ENCODE results near the gene PATL2. TPM values are rescaled to one million over a fixed set of nuclear protein-coding genes. Genes with fewer than 3 reads are reported as not detected.
"Not testable (repeated sequence)": the region's sequence is repeated elsewhere in the genome, so short reads cannot be mapped to it uniquely, and the experiment has no call there.

PATL2 gene
- total RNA-seq, 2 experiments from 2014 or later: 11.2 to 14.1 TPM

- intact Hi-C loops (cut with DNase I, micrococcal nuclease): loop anchor here (1.0 to 5.0 kb wide), 4 partner anchors 16 to 965 kb away; partner anchors contain the start of genes PDIA3 (in 1 of the 2) and SQOR (in 1 of the 2)
- DNase-seq (peak; percentile 77), ATAC-seq (peak; percentile 24)
- POLR2A ChIA-PET: interaction anchor here (0.5 to 13.9 kb wide), 14 partner anchors 8 to 875 kb away, joined by 3 to 474 read pairs (median 6); partner anchors contain the start of genes BLOC1S6, CTDSPL2, EIF3J and SPG11
- H3K27ac Mint-ChIP-seq: peak overlapping the region; percentile 100
- no peaks in the 10 kb centered on the region for H3K9me3 Mint-ChIP-seq (ENCODE audit: low read depth)
- H3K4me3 Mint-ChIP-seq: peak overlapping the region; percentile 96
- peaks cover 43% of the 10 kb centered on the region for H3K4me1 Mint-ChIP-seq
- no peaks in the 10 kb centered on the region for H3K27me3 Mint-ChIP-seq
- CTCF ChIA-PET: interaction anchor here (0.7 to 17.3 kb wide), 7 partner anchors 9 to 995 kb away, joined by 3 to 209 read pairs (median 6); partner anchors contain the start of genes SPG11 and TRIM69
- peaks cover 83% of the 10 kb centered on the region for H3K36me3 Mint-ChIP-seq (ENCODE audit: low read depth)
Observed at GRCh38 chr15:44712346-44713005, 1.4 kb upstream of the PATL2 start.

GRCh38 chr15:44711743-44712345 is 721 bp upstream of the PATL2 start:
- CTCF ChIA-PET: interaction anchor here (1.0 to 17.3 kb wide), 10 partner anchors 12 to 75 kb away, joined by 3 to 209 read pairs (median 9); partner anchors contain the start of genes SPG11 and TRIM69
- POLR2A ChIA-PET: interaction anchor here (0.6 to 13.9 kb wide), 15 partner anchors 9 to 876 kb away, joined by 3 to 474 read pairs (median 6); partner anchors contain the start of genes BLOC1S6, SPG11 and TRIM69
- Mint-ChIP-seq H3K27ac (peak overlapping the region; percentile 100), H3K4me3 (peak overlapping the region; percentile 96), H3K27me3 (no peaks in the 10 kb centered on the region), H3K4me1 (peaks cover 37% of the 10 kb centered on the region), H3K9me3 (ENCODE audit: low read depth) (no peaks in the 10 kb centered on the region), H3K36me3 (ENCODE audit: low read depth) (peaks cover 76% of the 10 kb centered on the region)
- DNase-seq (peak; percentile 72), ATAC-seq (peak; percentile 14)
- intact Hi-C loops (cut with DNase I, micrococcal nuclease): loop anchor here (1.0 to 5.0 kb wide), 10 partner anchors 7 to 965 kb away; partner anchors contain the start of genes CTDSPL2 (in 1 of the 2), EIF3J (in 1 of the 2), PDIA3 (in 1 of the 2) and SPG11 (in 1 of the 2)

DNA sequence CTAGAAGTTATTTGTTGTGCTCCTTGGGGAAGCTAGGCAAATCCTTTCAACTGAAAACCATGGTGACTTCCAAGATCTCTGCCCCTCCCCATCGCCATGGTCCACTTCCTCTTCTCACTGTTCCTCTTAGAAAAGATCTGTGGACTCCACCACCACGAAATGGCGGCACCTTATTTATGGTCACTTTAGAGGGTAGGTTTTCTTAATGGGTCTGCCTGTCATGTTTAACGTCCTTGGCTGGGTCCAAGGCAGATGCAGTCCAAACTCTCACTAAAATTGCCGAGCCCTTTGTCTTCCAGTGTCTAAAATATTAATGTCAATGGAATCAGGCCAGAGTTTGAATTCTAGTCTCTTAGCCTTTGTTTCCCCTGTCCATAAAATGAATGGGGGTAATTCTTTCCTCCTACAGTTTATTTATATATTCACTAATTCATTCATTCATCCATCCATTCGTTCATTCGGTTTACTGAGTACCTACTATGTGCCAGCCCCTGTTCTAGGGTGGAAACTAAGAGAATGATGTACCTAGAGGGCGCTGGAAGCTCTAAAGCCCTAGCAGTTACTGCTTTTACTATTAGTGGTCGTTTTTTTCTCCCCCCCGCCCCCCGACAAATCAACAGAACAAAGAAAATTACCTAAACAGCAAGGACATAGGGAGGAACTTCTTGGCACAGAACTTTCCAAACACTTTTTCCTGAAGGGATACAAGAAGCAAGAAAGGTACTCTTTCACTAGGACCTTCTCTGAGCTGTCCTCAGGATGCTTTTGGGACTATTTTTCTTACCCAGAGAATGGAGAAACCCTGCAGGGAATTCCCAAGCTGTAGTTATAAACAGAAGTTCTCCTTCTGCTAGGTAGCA is 657 bp downstream of the PATL2 start:
- Mint-ChIP-seq H3K27me3 (no peaks in the 10 kb centered on the region), H3K4me1 (peaks cover 24% of the 10 kb centered on the region), H3K9me3 (ENCODE audit: low read depth) (no peaks in the 10 kb centered on the region), H3K4me3 (peak overlapping the region; percentile 96), H3K36me3 (ENCODE audit: low read depth) (peaks cover 63% of the 10 kb centered on the region), H3K27ac (peak overlapping the region; percentile 100)
- CTCF ChIA-PET: interaction anchor here (1.1 to 17.3 kb wide), 11 partner anchors 18 to 249 kb away, joined by 3 to 209 read pairs (median 8); partner anchors contain the start of genes SPG11 and TRIM69
- intact Hi-C loops (cut with DNase I, micrococcal nuclease): loop anchor here (1.0 to 5.0 kb wide), 11 partner anchors 9 to 963 kb away; partner anchors contain the start of genes SPG11 (in 2 of the 2), CTDSPL2 (in 1 of the 2), EIF3J (in 1 of the 2) and PDIA3 (in 1 of the 2)
- POLR2A ChIA-PET: interaction anchor here (0.5 to 13.9 kb wide), 12 partner anchors 10 to 283 kb away, joined by 3 to 474 read pairs (median 5); partner anchors contain the start of genes CTDSPL2, SPG11 and TRIM69
- peak; percentile 59 for DNase-seq
- ATAC-seq: no peak

DNA sequence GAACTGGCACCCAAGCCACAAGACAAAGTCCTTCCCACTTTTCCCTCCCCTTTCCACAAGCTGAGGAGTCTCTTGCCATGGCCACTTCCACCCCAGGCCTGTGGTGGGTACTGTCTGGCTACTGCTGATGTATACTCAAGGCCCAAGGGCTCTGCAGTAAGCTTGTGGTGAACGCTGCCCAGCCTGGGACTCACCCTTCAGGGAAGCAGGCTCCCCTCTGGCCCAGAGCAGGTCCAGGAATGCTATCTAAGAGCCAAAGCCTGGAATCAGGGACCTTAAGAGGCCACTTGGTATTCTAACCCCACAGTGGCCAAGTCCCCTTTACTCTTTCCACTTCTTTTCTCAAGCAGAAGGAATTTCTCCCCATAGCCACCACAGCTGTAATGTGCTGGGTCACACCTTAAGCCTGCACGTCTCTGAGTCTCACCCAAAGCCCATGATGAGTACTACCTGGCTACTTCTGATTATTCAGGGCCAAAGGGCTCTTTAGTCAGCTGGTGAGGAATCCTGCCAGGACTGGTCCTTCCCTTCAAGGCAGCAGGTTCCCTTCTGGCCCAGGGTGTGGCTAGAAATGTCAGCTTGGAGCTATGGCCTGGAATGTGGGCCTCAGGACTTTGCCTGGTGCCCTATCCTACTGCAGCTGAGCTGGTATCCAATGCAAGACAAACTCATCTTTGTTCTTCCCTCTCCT is 4.0 kb downstream of the PATL2 start:
- Mint-ChIP-seq H3K27ac (no peak overlapping the region), H3K36me3 (ENCODE audit: low read depth) (peaks cover 41% of the 10 kb centered on the region), H3K4me1 (peaks cover 17% of the 10 kb centered on the region), H3K9me3 (ENCODE audit: low read depth) (peaks cover 5% of the 10 kb centered on the region), H3K4me3 (no peak overlapping the region), H3K27me3 (no peaks in the 10 kb centered on the region)
- CTCF ChIA-PET: interaction anchor here (0.5 to 3.1 kb wide), 7 partner anchors 11 to 157 kb away, joined by 3 to 16 read pairs (median 4); partner anchors contain the start of genes SPG11 and TRIM69
- POLR2A ChIA-PET: interaction anchor here (0.5 to 0.9 kb wide), 4 partner anchors 20 to 419 kb away, joined by 3 to 6 read pairs (median 4); partner anchors contain the start of gene SPG11
- intact Hi-C loops (cut with DNase I, micrococcal nuclease): no loop called here
- DNase-seq (no peak), ATAC-seq (no peak)

- no peak overlapping the region for H3K4me3 Mint-ChIP-seq
- intact Hi-C loops (cut with DNase I, micrococcal nuclease): no loop called here
- H3K27me3 Mint-ChIP-seq: no peaks in the 10 kb centered on the region
- ChIA-PET CTCF (interaction anchor here (0.6 to 3.1 kb wide), 7 partner anchors 11 to 44 kb away, joined by 3 to 16 read pairs (median 4); partner anchors contain the start of genes SPG11 and TRIM69), POLR2A (interaction anchor here (0.6 to 0.8 kb wide), 2 partner anchors 20 to 419 kb away, joined by 3 to 5 read pairs; no protein-coding TSS in a partner anchor)
- no peak overlapping the region for H3K27ac Mint-ChIP-seq
- peaks cover 10% of the 10 kb centered on the region for H3K9me3 Mint-ChIP-seq (ENCODE audit: low read depth)
- no peak for DNase-seq
- no peak for ATAC-seq
- peaks cover 21% of the 10 kb centered on the region for H3K4me1 Mint-ChIP-seq
- H3K36me3 Mint-ChIP-seq (ENCODE audit: low read depth): peaks cover 34% of the 10 kb centered on the region
Observed at GRCh38 chr15:44706401-44706800, 4.7 kb downstream of the PATL2 start.

- Mint-ChIP-seq H3K4me3 (no peak overlapping the region), H3K27ac (no peak overlapping the region), H3K4me1 (peaks cover 24% of the 10 kb centered on the region), H3K27me3 (no peaks in the 10 kb centered on the region), H3K36me3 (ENCODE audit: low read depth) (peaks cover 31% of the 10 kb centered on the region), H3K9me3 (ENCODE audit: low read depth) (peaks cover 11% of the 10 kb centered on the region)
- CTCF ChIA-PET: interaction anchor here (0.6 to 3.1 kb wide), 6 partner anchors 11 to 42 kb away, joined by 3 to 16 read pairs (median 4); no protein-coding TSS in a partner anchor
- ATAC-seq (no peak), DNase-seq (no peak)
- intact Hi-C loops (cut with DNase I, micrococcal nuclease): no loop called here
- POLR2A ChIA-PET: no interaction called here
Observed at GRCh38 chr15:44705986-44706385, 5.1 kb downstream of the PATL2 start.

- peaks cover 13% of the 10 kb centered on the region for H3K36me3 Mint-ChIP-seq (ENCODE audit: low read depth)
- POLR2A ChIA-PET: interaction anchor here (1.1 kb wide), 1 partner anchor 26 kb away, joined by 3 read pairs; no protein-coding TSS in a partner anchor
- H3K27me3 Mint-ChIP-seq; H3K4me3 Mint-ChIP-seq; DNase-seq; H3K27ac Mint-ChIP-seq; intact Hi-C loops (cut with DNase I, micrococcal nuclease): not testable (repeated sequence)
- peaks cover 18% of the 10 kb centered on the region for H3K4me1 Mint-ChIP-seq
- CTCF ChIA-PET: interaction anchor here (0.7 to 0.8 kb wide), 2 partner anchors 30 to 105 kb away, joined by 3 to 4 read pairs; no protein-coding TSS in a partner anchor
- peak; percentile 68 for ATAC-seq
- peaks cover 22% of the 10 kb centered on the region for H3K9me3 Mint-ChIP-seq (ENCODE audit: low read depth)
Observed at GRCh38 chr15:44700676-44701075, 10.4 kb downstream of the PATL2 start.

DNA sequence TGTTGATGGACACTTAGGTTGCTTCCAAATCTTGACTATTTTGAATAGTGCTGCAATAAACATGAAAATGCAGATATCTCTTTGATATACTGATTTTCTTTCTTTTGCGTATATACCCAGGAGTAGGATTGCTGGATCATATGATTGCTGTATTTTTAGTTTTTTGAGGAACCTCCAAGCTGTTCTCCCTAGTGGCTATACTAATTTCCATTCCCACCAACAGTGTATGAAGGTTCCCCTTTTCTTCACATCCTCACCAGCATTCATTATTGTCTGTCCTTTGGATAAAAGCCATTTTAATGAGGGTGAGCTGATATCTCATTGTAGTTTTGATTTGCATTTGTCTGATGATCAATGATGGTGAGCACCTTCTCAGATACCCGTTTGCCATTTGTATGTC is 12.5 kb downstream of the PATL2 start:
- intact Hi-C loops (cut with DNase I, micrococcal nuclease): no loop called here
- no peak for ATAC-seq
- peaks cover 8% of the 10 kb centered on the region for H3K36me3 Mint-ChIP-seq (ENCODE audit: low read depth)
- no peak overlapping the region for H3K4me3 Mint-ChIP-seq
- no peak overlapping the region for H3K27ac Mint-ChIP-seq
- DNase-seq: no peak
- peaks cover 20% of the 10 kb centered on the region for H3K9me3 Mint-ChIP-seq (ENCODE audit: low read depth)
- CTCF ChIA-PET: interaction anchor here (0.6 to 1.2 kb wide), 3 partner anchors 8 to 313 kb away, joined by 3 read pairs; no protein-coding TSS in a partner anchor
- H3K27me3 Mint-ChIP-seq: no peaks in the 10 kb centered on the region
- H3K4me1 Mint-ChIP-seq: peaks cover 18% of the 10 kb centered on the region
- POLR2A ChIA-PET: interaction anchor here (1.2 kb wide), 1 partner anchor 35 kb away, joined by 3 read pairs; the partner anchor contains the start of gene SPG11

DNA sequence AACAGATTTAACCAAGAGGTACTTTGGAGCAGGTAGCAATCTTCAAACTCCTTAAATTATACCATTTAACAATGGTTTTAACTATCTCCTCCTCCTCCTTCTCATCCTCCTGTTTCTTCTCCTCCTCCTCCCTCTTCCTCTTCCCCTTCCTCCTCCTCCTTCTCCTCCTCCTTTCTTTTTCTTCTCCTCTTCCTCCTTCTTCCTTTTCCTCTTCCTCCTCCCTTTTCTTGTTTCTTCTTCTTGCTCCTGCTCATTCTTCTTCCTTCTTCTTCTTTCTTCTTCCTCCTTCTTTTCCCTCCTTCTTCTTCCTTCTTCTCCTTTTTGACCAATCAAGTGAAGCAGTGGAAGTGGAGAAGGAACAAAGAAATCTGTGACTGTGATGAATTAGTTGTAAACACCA is 14.1 kb downstream of the PATL2 start:
- POLR2A ChIA-PET: no interaction called here
- Mint-ChIP-seq H3K9me3 (ENCODE audit: low read depth) (peaks cover 16% of the 10 kb centered on the region), H3K4me1 (peaks cover 18% of the 10 kb centered on the region), H3K27ac (no peak overlapping the region), H3K36me3 (ENCODE audit: low read depth) (peaks cover 2% of the 10 kb centered on the region), H3K27me3 (no peaks in the 10 kb centered on the region), H3K4me3 (no peak overlapping the region)
- DNase-seq: no peak
- CTCF ChIA-PET: no interaction called here
- ATAC-seq: no peak
- intact Hi-C loops (cut with DNase I, micrococcal nuclease): loop anchor here in 1 of 2 experiments (2.0 kb wide), 1 partner anchor 14 kb away; no protein-coding TSS in a partner anchor
